Endodermal cell (in vitro differentiated cells): ENCODE data around the gene GATA1. TPM values are rescaled to one million over a fixed set of nuclear protein-coding genes. Genes with fewer than 3 reads are reported as not detected.
A peak's percentile ranks its signal among the peaks of the same experiment; 100 is the strongest.

Experiments used
- DNase-seq: peaks from one replicate; pipeline ENCODE4 v3.0.0-alpha.2; 2017
- H3K27ac ChIP-seq: 2 replicates; pipeline ENCODE4 v1.5.1; 2013; ENCODE audit warnings: mild to moderate bottlenecking, low read depth, low read length, moderate library complexity
- H3K27me3 ChIP-seq: 2 replicates; pipeline ENCODE4 v1.6.1; 2013; ENCODE audit warnings: mild to moderate bottlenecking, low read length, moderate library complexity; ENCODE audit not compliant: insufficient read depth, control insufficient read depth, poor library complexity, severe bottlenecking
- H3K36me3 ChIP-seq: 2 replicates; pipeline ENCODE4 v1.7.0; 2013; ENCODE audit warnings: mild to moderate bottlenecking, low read length, moderate library complexity; ENCODE audit not compliant: control insufficient read depth, insufficient read depth
- H3K4me1 ChIP-seq: one replicate; pipeline ENCODE4 v1.7.0; 2013; ENCODE audit warnings: low read length; ENCODE audit not compliant: control insufficient read depth, insufficient read depth
- H3K4me3 ChIP-seq: 2 replicates; pipeline ENCODE4 v1.5.1; 2013; ENCODE audit warnings: mild to moderate bottlenecking, low read length, moderate library complexity
- H3K9ac ChIP-seq: 2 replicates; pipeline ENCODE4 v1.6.1; 2013; ENCODE audit warnings: mild to moderate bottlenecking, low read length, moderate library complexity; ENCODE audit not compliant: poor library complexity, severe bottlenecking; ENCODE audit errors: extremely low read depth
- H3K9me3 ChIP-seq: 2 replicates; pipeline ENCODE4 v1.6.1; 2013; ENCODE audit warnings: mild to moderate bottlenecking, low read length, moderate library complexity; ENCODE audit not compliant: control insufficient read depth
- H3K27ac Mint-ChIP-seq: 2 replicates; pipeline ENCODE4 v1.8.0; 2020; ENCODE audit warnings: mixed read lengths
- H3K27me3 Mint-ChIP-seq: 2 replicates; pipeline ENCODE4 v1.8.0; 2021; ENCODE audit warnings: mild to moderate bottlenecking, mixed read lengths; ENCODE audit not compliant: insufficient read depth
- H3K36me3 Mint-ChIP-seq: 2 replicates; pipeline ENCODE4 v1.8.0; 2020; ENCODE audit warnings: low read depth, mixed read lengths
- H3K4me1 Mint-ChIP-seq: 2 replicates; pipeline ENCODE4 v1.8.0; 2020; ENCODE audit warnings: mixed read lengths
- H3K4me3 Mint-ChIP-seq: 2 replicates; pipeline ENCODE4 v1.8.0; 2020; ENCODE audit warnings: mild to moderate bottlenecking, moderate library complexity, mixed read lengths
- H3K9me3 Mint-ChIP-seq: 2 replicates; pipeline ENCODE4 v1.8.0; 2020; ENCODE audit warnings: mild to moderate bottlenecking, mixed read lengths
- WGBS, 2 experiments: methylation state at CpG; one replicate each; pipeline versions ENCODE4 v1.1.5 to v1.1.7; 2013; ENCODE audit warnings: missing lambda C conversion rate in 2 of 2, mixed read lengths in 1 of 2; ENCODE audit not compliant: insufficient coverage in 1 of 2, insufficient read length in 1 of 2; 5-methylcytosine and 5-hydroxymethylcytosine counted together
- total RNA-seq, 2 donors: library from RNA; stranded (reverse); fragmentation: NEBNext Ultra II Directional in 1 of 2; extraction: Animal tissue kit (Norgen Biotek cat#: 25700) in 1 of 2; gene quantifications; 2 replicates in 1 of 2; 3 replicates in 1 of 2; pipeline ENCODE4 v1.2.1, GENCODE V29; 2021
- TF ChIP-seq, protein P1 (sequence below): fragments of 200-600 bp; sonication (generic); conservative IDR thresholded peaks from 2 replicates; pipeline ENCODE4 v1.5.0; 2021; ENCODE audit warnings: antibody characterized with exemption, mild to moderate bottlenecking

Gene GATA1
- total RNA-seq, 2 donors from 2014 or later = not detected

GRCh38 chrX:48737940-48738339, 48.5 kb upstream of the GATA1 start:
- H3K36me3 Mint-ChIP-seq = no peaks in the 10 kb centered on the region
- Histone ChIP-seq H3K36me3 (no peaks in the 10 kb centered on the region), H3K27me3 (no peaks in the 10 kb centered on the region), H3K9ac (no peak overlapping the region), H3K4me3 (peak overlapping the region; percentile 78), H3K4me1 (no peaks in the 10 kb centered on the region), H3K9me3 (no peaks in the 10 kb centered on the region), H3K27ac (peak overlapping the region; percentile 52)
- H3K4me1 Mint-ChIP-seq = peaks cover 5% of the 10 kb centered on the region
- peak overlapping the region; percentile 77 for H3K4me3 Mint-ChIP-seq
- DNase-seq = no peak
- peak overlapping the region; percentile 83 for H3K27ac Mint-ChIP-seq
- H3K27me3 Mint-ChIP-seq = no peaks in the 10 kb centered on the region
- TF ChIP-seq, protein P1, sequence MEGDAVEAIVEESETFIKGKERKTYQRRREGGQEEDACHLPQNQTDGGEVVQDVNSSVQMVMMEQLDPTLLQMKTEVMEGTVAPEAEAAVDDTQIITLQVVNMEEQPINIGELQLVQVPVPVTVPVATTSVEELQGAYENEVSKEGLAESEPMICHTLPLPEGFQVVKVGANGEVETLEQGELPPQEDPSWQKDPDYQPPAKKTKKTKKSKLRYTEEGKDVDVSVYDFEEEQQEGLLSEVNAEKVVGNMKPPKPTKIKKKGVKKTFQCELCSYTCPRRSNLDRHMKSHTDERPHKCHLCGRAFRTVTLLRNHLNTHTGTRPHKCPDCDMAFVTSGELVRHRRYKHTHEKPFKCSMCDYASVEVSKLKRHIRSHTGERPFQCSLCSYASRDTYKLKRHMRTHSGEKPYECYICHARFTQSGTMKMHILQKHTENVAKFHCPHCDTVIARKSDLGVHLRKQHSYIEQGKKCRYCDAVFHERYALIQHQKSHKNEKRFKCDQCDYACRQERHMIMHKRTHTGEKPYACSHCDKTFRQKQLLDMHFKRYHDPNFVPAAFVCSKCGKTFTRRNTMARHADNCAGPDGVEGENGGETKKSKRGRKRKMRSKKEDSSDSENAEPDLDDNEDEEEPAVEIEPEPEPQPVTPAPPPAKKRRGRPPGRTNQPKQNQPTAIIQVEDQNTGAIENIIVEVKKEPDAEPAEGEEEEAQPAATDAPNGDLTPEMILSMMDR = no peak
- H3K9me3 Mint-ChIP-seq = peaks cover 63% of the 10 kb centered on the region
- 72 to 100% methylated on average over 2 to 7 of the region's 7 CpGs for WGBS, 2 experiments

DNA sequence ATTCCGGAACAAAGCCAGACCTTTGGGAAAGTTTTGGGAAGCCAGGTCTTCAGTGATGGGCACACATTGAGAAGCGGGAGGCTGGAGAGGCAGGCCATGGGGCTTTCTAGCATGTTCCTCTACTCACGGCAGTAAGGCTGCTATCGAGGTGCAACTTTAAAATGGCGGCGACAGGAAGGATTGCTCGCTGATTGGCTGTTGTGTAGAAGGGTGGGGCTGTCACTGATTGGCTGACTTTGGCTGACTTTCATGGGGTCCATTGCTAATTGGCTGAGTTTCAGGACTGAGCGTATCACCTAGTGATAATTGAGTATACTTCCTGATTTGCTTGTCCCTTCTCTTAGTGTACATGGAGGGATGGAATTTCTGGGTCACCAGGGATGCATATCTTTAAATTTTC, 44.6 kb upstream of the GATA1 start:
- H3K9me3 ChIP-seq = no peaks in the 10 kb centered on the region
- Mint-ChIP-seq H3K9me3 (peaks cover 59% of the 10 kb centered on the region), H3K27ac (no peak overlapping the region), H3K4me1 (peaks cover 5% of the 10 kb centered on the region), H3K4me3 (no peak overlapping the region), H3K27me3 (no peaks in the 10 kb centered on the region), H3K36me3 (no peaks in the 10 kb centered on the region)
- 99 to 100% methylated on average over 1 to 8 of the region's 8 CpGs for WGBS, 2 experiments
- no peak for DNase-seq
- H3K4me1 ChIP-seq = no peaks in the 10 kb centered on the region
- H3K27me3 ChIP-seq = no peaks in the 10 kb centered on the region
- TF ChIP-seq, protein P1 = no peak
- no peaks in the 10 kb centered on the region for H3K36me3 ChIP-seq
- H3K9ac ChIP-seq = no peak overlapping the region
- H3K27ac ChIP-seq = no peak overlapping the region
- no peak overlapping the region for H3K4me3 ChIP-seq

DNA sequence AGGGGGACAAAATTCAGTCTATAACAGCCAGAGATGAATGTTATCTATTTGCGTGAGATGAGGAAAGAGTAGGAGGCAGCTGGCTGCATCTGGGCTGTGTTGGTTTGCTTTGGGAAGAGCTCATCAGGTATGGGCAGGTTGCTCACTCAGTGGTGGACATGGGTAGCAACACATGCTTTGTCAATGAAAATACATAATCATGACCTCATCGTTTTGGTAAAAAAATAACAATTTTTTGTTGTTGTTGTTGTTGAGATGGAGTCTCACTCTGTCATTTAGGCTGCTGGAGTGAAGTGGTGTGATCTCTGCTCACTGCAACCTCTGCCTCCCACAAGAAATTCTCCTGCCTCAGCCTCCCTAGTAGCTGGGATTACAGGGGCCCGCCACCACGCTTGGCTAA, 41.2 kb upstream of the GATA1 start:
- Histone ChIP-seq H3K4me3 (no peak overlapping the region), H3K9me3 (no peaks in the 10 kb centered on the region), H3K36me3 (no peaks in the 10 kb centered on the region), H3K27ac (no peak overlapping the region), H3K9ac (no peak overlapping the region), H3K4me1 (no peaks in the 10 kb centered on the region), H3K27me3 (no peaks in the 10 kb centered on the region)
- H3K4me3 Mint-ChIP-seq = no peak overlapping the region
- H3K9me3 Mint-ChIP-seq = peaks cover 56% of the 10 kb centered on the region
- no peaks in the 10 kb centered on the region for H3K36me3 Mint-ChIP-seq
- TF ChIP-seq, protein P1 = no peak
- no peaks in the 10 kb centered on the region for H3K27me3 Mint-ChIP-seq
- no peak overlapping the region for H3K27ac Mint-ChIP-seq
- WGBS, 2 experiments = 87% methylated on average over 3 of the region's 4 CpGs; no CpG with 5 or more reads in 1 of the 2 experiments
- H3K4me1 Mint-ChIP-seq = no peaks in the 10 kb centered on the region
- DNase-seq = no peak
